22Rv1 (cell line): ENCODE measurements around the gene SCYGR6.

Experiments
- CTCF ChIP-seq: fragments of 450-650 bp; IDR thresholded peaks from 2 replicates; pipeline ENCODE4 v1.5.1; 2017; ENCODE audit warnings: mild to moderate bottlenecking
- ZFX ChIP-seq: fragments of 450-650 bp; IDR thresholded peaks from 2 replicates; pipeline ENCODE4 v1.6.1; 2017; ENCODE audit warnings: antibody characterized with exemption, borderline replicate concordance

GRCh38 chr2:227706859-227707258 lies 17.7 kb downstream of the SCYGR6 start:
- TF ChIP-seq CTCF (no peak), ZFX (no peak)
